ENCODE results near the gene TSPAN3.

Gene TSPAN3

GRCh38 chr15:77027697-77028450, 43.0 kb downstream of the TSPAN3 start:
- TF ChIP-seq, protein P1, sequence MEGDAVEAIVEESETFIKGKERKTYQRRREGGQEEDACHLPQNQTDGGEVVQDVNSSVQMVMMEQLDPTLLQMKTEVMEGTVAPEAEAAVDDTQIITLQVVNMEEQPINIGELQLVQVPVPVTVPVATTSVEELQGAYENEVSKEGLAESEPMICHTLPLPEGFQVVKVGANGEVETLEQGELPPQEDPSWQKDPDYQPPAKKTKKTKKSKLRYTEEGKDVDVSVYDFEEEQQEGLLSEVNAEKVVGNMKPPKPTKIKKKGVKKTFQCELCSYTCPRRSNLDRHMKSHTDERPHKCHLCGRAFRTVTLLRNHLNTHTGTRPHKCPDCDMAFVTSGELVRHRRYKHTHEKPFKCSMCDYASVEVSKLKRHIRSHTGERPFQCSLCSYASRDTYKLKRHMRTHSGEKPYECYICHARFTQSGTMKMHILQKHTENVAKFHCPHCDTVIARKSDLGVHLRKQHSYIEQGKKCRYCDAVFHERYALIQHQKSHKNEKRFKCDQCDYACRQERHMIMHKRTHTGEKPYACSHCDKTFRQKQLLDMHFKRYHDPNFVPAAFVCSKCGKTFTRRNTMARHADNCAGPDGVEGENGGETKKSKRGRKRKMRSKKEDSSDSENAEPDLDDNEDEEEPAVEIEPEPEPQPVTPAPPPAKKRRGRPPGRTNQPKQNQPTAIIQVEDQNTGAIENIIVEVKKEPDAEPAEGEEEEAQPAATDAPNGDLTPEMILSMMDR (conservative IDR thresholded peaks at IDR 0.05; ENCODE audit: low read depth, low read length), result no peak
- no peak for DNase-seq (ENCODE audit: low read depth)
- peak overlapping the region; percentile 45 for H3K4me3 ChIP-seq (ENCODE audit: low read depth, low read length)

- TF ChIP-seq, protein P1 (conservative IDR thresholded peaks at IDR 0.05; ENCODE audit: low read depth, low read length), result no peak
- no peak for DNase-seq (ENCODE audit: low read depth)
- no peak overlapping the region for H3K4me3 ChIP-seq (ENCODE audit: low read depth, low read length)
Observed at GRCh38 chr15:77027111-77027696, 43.7 kb downstream of the TSPAN3 start.

DNA sequence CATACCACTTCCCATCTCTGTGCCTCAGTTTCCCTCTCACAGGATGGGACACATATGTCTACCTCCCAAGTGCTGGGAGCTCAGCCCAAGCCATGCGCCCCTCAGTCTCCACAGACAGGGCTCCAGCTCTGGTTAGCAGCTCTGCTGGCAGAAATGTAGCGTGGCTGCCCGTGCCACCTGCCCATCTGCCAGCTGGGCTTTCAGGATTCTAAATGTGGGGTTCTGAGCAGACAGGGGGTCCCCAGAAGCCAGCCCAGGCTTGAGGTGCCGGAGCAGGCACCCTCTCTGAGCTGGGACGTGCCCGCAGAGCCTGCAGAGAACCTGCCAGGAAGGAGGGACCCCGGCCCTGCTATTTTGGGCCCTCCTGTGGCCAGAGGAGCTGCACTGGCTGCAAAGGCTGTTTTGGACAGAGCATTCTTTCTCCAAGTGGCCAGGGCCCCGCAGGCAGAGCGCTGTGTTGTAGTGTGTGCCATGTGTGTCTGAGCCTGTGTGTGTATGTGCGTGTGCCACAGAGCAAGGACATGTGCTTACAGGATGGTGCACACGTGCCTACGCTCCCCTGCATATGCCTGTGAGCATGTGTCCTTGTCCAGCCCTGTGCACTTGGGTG, 44.3 kb downstream of the TSPAN3 start:
- TF ChIP-seq, protein P1 (conservative IDR thresholded peaks at IDR 0.05; ENCODE audit: low read depth, low read length), result no peak
- no peak for DNase-seq (ENCODE audit: low read depth)
- H3K4me3 ChIP-seq (ENCODE audit: low read depth, low read length), result no peak overlapping the region

- TF ChIP-seq, protein P1 (conservative IDR thresholded peaks at IDR 0.05; ENCODE audit: low read depth, low read length), result no peak
- H3K4me3 ChIP-seq (ENCODE audit: low read depth, low read length), result no peak overlapping the region
- DNase-seq (ENCODE audit: low read depth), result no peak
Observed at GRCh38 chr15:77025941-77026411, 44.9 kb downstream of the TSPAN3 start.

DNA sequence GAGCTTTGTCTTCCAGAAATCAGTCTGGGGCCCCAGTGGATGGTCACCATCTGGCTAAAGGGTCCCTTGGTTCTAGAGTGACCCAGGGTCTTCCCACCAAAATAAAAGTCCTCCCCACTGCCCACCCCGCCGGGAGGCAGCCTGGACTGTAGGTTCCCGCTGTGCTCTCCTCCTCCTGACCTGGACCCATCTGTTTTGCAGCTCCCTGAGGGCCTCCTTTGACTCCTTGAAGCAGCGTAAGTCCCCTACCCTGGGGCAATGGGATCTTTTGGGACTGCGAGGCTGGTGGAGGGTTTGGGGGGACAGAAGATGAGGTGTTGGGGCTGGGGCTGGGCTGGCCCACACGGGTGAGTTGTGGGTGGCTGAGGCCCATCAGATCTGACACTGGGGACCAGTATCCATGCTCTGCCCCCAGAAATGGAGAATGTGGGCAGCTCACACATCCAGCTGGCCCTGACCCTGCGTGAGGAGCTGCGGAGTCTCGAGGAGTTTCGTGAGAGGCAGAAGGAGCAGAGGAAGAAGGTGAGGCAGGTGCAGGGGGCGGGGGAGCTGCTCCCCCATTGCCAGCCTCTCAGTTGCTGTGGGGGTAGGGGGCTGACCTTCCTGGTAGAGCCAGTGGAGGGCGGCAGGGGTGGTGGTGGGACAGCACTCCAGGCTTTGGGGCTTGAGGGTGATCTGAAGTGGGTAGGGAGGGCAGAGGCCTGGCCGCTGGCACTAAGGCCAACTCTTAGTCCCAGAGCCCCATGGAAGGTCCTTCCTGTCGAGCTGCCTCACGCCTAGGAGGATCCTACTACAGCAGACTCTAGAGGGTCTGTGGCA, 45.6 kb downstream of the TSPAN3 start:
- no peak for DNase-seq (ENCODE audit: low read depth)
- TF ChIP-seq, protein P1 (conservative IDR thresholded peaks at IDR 0.05; ENCODE audit: low read depth, low read length), result no peak

DNA sequence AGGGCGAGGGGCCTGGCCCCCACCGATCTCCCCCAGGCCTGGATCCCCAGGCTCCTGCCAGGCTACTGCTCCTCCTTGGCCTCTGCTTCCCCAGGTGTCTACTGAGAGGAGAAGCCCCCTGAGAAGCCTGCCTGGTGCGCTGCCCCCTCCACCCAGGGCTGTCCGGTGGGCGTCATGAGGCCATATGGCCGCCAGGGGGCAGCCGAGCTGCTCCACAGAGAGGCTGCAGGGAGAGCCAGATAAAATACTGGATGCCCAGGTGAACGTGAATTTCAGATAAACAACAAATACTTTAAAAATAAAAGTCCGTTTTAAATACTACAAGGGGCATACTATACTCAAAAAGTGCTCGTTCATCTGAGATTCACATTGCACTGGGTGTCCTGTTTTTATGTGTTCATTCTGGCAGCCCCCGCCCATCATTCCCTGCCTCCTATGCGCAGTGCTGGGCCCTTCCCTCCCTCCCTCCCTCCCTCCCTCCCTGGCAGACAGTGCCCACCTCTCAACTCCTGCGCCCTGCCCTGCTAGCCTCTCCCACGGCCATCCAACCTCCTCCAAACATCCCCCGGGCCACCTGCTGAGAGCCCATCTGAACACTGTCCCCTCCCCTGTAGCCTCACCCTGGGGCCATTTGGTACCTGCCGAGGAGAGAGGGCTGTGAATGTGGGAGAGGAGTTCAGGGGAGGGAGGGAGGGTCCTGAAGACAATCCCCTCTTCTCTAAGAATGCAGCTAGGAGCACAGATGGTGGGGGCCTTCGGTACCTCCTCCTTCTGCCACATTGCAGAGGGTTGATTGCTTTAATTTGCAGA, 46.4 kb downstream of the TSPAN3 start:
- TF ChIP-seq, protein P1 (conservative IDR thresholded peaks at IDR 0.05; ENCODE audit: low read depth, low read length), result peak; percentile 93
- peak; percentile 63 for DNase-seq (ENCODE audit: low read depth)
- H3K4me3 ChIP-seq (ENCODE audit: low read depth, low read length), result no peak overlapping the region

More for the DNA sequence above, 45.6 kb downstream of the TSPAN3 start:
- no peak overlapping the region for H3K4me3 ChIP-seq (ENCODE audit: low read depth, low read length)

All from choroid plexus epithelial cell (primary cell).